RKO (cell line): Measurements from ENCODE around the gene TRPM8.
"Not testable (repeated sequence)": the region's sequence is repeated elsewhere in the genome, so short reads cannot be mapped to it uniquely, and the experiment has no call there.

Experiments
- DNase-seq: peaks from one replicate; pipeline ENCODE4 v3.0.0-alpha.2; 2016; ENCODE audit warnings: low spot score

The TRPM8 gene

GRCh38 chr2:233917116-233917515, at the start of gene TRPM8:
TRPM8 (plus strand) TSS chr2:233917373; CDS start chr2:233926538, 9,165 bp downstream.
- no peak for DNase-seq

DNA sequence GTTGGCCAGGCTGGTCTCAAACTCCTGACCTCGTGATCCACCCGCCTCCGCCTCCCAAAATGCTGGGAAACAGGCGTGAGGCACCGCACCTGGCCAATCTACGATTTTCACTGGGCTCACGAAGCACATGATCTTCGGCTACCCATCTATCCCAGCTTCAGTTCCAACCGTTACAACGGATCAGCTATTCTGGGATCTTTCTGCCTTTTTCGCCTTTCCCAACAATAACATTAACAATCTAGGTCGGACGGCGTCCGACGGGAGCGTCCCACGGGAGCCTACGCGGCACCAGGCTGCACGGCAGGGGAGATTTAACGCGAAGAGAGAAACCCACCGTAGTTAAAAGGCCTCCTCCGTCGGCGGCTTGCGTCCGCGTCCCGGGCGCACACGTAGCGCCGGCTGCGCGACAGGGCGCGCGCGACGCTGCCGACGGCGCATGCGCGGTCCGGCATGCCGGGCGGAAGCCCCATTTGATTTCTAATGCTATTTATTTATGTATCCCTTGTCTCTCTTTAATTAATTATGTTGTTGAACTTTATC, 49.1 kb upstream of the TRPM8 start, which contains the start of gene MSL3B:
Gene MSL3B, minus strand, starts transcription at position 394 of the 540 bp plus-strand sequence.
- peak; percentile 73 for DNase-seq

DNA sequence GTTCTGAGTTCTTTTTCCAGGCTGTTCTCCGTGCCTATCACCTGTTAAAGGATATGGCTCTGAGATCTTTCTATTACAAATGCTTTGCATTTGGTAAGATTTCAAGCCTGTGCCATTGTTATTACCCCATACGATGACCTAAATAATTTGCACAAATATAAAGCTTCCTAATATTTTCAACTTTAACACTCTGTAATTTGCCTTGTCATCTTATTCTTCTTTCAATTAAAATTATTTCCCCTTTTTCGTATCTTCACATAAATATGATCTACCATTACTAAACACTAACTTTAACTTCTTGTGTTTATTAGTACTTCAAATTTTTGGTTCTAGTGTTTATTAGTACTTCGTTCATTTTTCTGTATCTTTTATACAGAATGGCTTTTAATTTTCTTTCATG, 45.7 kb upstream of the TRPM8 start:
- no peak for DNase-seq

DNA sequence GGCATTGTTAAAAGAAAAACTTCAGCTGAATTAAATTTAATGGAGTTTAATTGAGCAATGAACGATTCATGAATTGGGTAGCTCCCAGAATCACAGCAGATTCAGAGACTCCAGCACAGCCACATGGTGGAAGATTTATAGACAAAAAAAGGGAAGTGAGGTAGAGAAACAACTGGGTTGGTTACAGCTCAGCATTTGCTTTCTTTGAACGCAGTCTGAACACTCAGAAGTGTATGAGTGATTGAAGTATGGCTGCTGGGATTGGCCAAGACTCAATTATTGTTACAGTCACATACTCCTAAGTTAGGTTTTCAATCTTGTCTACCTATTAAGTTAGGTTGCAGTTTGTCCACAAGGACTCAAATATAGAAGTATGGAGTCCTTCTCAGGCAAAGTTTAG, 45.0 kb upstream of the TRPM8 start:
- not testable (repeated sequence) for DNase-seq

DNA sequence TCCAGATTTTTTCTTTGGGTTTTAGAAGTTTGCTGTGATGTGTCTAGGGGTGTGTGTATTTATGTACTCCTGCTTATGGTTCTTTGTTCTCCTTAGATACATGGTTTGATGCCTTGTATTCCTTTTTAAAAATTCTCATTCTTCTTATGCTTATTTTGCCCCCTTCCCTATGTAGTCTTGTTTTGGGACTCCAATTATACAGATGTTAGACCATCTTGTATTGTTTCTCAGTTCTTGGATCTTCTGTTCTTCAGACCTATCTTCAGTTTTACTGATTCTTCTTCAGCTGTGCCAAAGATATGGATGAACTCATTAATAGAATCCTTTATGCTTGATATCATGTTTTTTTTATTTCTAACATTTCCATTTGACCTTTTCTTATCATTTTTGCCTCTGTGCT, 34.8 kb upstream of the TRPM8 start:
- no peak for DNase-seq

DNA sequence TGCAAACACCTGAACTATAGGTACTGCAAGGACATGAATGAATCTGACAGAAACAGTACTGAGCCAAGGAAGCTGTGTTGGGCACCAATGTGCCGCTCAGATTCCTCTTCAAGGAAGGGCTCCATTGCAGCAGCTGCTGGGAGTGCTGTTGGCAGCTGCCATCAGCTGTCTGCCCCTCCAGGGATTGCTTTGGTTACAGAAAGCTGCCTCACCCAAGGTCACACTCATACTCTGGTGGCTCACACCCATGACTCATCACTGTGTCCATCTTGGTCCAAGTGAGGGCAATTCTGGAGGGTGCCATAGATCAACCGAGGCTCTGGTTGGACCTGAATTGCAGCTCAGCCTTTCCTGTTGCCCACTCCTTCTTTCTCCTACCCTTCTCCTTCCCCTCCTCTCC, 24.4 kb upstream of the TRPM8 start:
- DNase-seq: peak; percentile 41

DNA sequence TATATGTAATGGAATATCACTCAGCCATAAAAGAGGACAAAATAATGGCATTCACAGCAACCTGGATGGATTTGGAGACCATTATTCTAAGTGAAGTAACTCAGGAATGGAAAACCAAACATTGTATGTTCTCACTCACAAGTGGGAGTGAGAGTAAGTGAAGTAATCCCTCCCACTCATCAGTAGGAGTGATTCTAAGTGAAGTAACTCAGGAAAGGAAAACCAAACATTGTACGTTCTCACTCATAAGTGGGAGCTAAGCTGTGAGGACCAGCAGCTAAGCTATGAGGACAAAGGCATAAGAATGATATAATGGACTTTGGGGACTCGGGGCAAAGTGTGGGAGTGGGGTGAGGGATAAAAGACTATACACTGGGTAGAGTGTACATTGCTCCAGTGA, 20.9 kb upstream of the TRPM8 start:
- DNase-seq: not testable (repeated sequence)

DNA sequence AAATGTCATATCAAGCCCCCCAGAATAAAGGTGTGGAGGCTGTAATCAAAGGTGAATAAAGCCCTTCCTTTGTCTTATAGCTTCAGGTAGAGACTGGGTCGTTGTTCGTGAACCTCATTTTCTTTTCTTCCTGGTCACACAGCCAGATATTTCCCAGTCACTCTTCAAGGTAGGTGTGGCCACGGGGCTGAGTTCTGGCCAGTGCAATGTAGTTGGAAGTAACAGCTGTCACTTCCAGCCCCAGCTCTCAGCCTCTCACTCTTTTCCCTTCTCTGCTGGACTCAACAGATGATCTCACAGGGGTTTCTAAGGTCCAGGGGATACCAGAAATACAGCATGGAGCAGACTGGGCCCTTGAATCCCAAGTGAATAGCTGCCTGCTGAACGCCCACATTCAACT, 15.8 kb upstream of the TRPM8 start:
- no peak for DNase-seq

DNA sequence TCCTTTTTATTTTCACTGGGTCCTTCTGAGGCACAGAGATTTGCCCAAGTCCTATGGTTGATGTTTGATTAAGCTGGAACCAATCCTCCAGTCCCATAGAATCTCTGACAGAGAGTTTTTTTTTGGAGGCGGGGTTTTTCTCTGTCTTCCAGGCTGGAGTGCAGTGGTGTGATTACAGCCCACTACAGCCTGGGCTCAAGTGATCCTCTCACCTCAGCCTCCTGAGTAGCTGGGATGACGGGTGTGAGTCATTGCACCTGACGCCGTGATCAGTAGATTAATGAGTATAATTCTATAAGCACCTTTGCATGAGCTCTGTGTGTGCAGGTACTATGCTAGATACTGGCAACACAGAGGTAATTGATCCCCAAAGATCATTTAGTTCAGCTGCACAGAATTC, 15.3 kb upstream of the TRPM8 start:
- DNase-seq: no peak

DNA sequence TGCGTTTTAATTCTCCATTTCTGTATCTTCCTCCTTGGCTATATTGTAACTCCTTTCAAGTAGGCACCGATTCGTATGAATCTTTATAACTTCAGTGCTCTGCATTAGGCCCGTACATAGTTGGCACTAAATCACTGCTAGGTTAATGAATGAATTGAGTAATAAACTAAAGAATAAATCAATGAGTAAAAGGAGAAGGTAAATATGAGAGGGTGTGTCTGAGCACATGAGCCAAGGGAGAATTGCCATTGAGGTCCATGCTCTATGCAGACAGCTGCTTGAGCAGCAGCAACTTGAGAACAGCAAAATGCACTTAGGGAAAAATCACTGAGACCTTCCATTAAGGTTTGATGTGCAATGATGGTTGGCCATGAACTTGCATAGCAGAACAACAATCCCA, 11.2 kb upstream of the TRPM8 start:
- DNase-seq: no peak

- no peak for DNase-seq
These were observed 9.5 kb upstream of the TRPM8 start for GRCh38 chr2:233907627-233908026.

- peak; percentile 20 for DNase-seq
These were observed 4.3 kb upstream of the TRPM8 start for GRCh38 chr2:233912691-233913423.

- DNase-seq: peak; percentile 16
These were observed 2.0 kb upstream of the TRPM8 start for GRCh38 chr2:233915128-233915527.

DNA sequence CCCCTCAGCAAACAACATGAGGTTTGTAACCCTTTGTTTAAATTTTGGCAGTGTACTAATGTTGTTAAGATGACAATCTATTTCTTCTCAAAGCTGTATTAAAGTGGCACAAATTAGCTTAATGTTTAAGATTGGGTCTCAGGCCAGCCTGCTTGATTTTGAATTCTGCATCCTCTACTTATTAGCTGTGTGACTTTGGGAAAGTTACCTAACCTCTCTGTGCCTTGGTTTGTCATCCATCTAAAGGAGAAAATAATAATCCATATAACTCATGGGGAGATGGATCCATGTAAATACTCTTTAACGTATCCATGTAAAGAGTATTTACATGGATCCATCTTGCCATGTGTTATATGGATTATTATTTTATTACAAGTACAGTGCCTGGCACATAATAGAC, 2.1 kb downstream of the TRPM8 start:
- DNase-seq: no peak

GRCh38 chr2:233919938-233920337, 2.8 kb downstream of the TRPM8 start:
- peak; percentile 55 for DNase-seq

DNA sequence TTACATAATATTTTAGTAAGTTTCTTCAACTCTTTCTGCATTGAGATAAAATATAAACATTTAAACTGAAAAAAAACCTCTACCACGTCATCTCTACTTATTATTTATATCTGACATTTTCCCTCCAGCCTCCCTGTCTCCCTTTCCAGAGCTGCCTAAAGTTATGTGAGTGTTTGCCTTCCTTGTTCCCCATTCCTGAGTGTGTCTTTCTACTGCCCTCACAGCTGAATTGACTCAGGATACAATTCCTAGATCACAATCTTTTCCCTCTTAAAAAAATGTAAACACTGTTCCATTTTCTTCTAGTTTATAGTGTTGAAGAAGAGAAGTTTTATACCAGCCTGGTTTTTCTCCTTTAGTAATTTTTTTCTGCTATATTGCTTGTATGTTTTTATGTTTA, 5.3 kb downstream of the TRPM8 start:
- no peak for DNase-seq

DNA sequence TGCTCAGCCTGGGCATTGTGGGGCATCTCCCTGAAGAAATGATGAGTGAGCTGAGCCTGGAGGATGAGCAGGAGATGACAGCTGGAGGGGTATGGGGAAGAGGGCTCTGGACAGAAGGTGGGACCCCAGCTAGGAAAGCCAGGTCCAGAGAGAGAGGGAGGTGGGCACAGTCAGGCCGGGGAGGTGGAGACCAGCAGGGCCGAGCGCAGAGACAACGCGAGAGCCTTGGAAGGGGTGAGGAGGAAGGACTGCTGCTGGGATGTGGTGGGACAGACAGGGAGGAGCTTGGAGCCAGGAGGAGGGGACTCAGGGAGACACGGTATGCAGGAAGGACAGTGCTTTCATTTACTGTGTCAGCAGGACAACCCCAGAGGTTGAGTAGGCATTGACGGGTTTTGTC, 8.2 kb downstream of the TRPM8 start:
- no peak for DNase-seq

DNA sequence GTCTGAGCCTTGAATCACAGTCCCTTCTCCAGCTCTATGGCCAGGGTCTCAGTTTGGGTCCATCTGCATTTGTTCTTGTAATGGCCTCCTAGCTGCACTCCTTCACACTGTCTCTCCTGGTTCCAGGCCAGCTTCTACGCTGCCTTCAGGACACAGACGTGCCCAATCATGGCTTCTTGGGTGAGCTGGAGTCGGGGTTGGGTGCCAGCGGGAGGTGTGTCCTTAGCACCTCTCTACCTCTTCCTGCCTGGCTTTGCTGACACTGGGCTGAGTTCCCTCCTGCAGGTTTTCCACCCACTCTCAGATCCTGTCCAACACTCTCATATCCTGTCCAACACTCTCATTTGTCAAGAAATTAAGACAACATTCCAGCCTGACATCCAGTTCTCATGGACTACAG, 9.6 kb downstream of the TRPM8 start:
- DNase-seq: no peak

- peak; percentile 31 for DNase-seq
These were observed 11.6 kb downstream of the TRPM8 start for GRCh38 chr2:233928594-233929351.

- peak; percentile 3 for DNase-seq
These were observed 12.3 kb downstream of the TRPM8 start for GRCh38 chr2:233929352-233930022.

DNA sequence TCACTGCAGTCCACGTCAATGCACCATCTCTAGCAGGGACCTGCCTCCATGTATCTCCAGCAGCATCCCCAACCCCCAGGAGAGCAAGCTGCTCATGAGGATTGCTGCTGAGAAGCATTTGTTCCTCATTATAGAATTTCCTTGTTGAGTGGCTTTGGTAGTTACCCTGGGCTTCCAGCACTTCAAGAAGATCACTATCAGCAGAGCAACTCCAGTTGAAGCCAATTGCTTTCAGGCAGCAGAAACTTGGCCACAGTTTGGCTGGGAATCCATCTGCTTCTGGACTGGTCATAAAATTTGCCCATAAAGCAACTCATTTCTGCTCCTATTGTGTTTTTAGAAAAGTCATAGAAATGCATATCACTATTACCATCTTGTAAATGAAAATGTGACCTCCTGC, 17.4 kb downstream of the TRPM8 start:
- no peak for DNase-seq

DNA sequence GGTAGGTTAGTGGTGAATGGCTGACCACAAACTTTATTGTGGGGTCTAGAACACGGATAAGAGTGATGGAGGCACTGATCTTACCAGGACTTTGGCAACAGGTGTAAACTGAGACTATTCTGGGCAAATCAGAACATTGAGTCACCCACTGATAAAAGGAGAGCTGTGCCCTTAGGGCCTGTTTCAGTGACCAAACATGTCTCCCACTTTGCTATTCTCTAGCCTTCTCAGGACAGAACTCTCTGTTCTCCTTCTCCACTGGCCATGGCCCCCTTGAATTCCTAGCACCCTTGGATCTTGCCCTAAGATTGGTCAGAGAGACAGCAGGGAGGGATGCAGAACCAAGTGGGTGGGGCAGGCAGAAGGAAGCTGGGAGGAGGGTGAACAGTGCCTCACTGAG, 18.3 kb downstream of the TRPM8 start:
- no peak for DNase-seq

DNA sequence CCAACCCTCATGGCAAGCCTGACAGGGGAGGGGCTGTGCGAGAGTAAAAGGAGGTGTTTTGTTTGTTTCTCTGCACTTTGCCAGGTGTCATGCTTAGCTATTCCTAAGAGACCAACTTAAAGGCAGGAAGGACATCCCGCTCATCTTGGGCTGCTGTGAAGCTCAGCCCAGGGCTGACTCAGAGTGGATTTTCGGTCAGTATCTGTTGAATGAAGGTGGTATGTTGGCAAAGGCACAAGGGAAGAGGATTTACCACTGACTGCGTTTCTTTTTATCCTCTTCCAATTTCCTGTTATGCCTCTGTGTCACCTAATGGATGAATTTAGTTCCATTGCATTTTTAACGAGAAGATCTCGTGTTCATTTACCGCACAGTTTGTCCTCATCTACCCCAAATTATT, 18.9 kb downstream of the TRPM8 start:
- DNase-seq: no peak
